Transverse colon (tissue), 4 donors: ENCODE measurements around the gene SERINC1. TPM values are rescaled to one million over a fixed set of nuclear protein-coding genes. Genes with fewer than 3 reads are reported as not detected.

ENCODE experiments used
- DNase-seq: peaks from one replicate; pipeline ENCODE4 v3.0.0-alpha.2; 2019
- H3K27ac ChIP-seq, 4 donors: fragments of 200-600 bp; sonication (generic); 2 replicates each; pipeline ENCODE4 v1.5.1; 2016 to 2018; ENCODE audit warnings: inconsistent platforms in 4 of 4
- H3K27me3 ChIP-seq: fragments of 200-600 bp; sonication (generic); 2 replicates; pipeline ENCODE4 v1.5.1; 2017; ENCODE audit warnings: inconsistent platforms
- H3K36me3 ChIP-seq, 4 donors: fragments of 200-600 bp; sonication (generic); 2 replicates each; pipeline ENCODE4 v1.5.1; 2017 to 2019; ENCODE audit warnings: inconsistent platforms in 4 of 4
- H3K4me1 ChIP-seq, 4 donors: fragments of 200-600 bp; sonication (generic); 2 replicates each; pipeline ENCODE4 v1.5.1; 2017 to 2020; ENCODE audit warnings: inconsistent platforms in 4 of 4
- H3K4me3 ChIP-seq, 4 donors: fragments of 200-600 bp; sonication (generic); 1 replicate in 1 of 4; 2 replicates in 3 of 4; pipeline versions ENCODE4 v1.5.1 to v1.6.1; 2017 to 2019; ENCODE audit warnings: inconsistent platforms in 4 of 4
- H3K9me3 ChIP-seq, 2 donors: fragments of 200-600 bp; sonication (generic); 2 replicates each; pipeline ENCODE4 v1.5.1; 2017 to 2019; ENCODE audit warnings: inconsistent platforms in 2 of 2
- CTCF ChIP-seq, 5 experiments: fragments of 200-600 bp in 3 of 5; fragments of 450-650 bp in 2 of 5; sonication (generic) in 3 of 5; IDR thresholded peaks; 1 replicate in 2 of 5; 2 replicates in 3 of 5; pipeline ENCODE4 v1.5.1; 2016 to 2017; ENCODE audit warnings: antibody characterized with exemption in 5 of 5, inconsistent platforms in 3 of 5, mild to moderate bottlenecking in 2 of 5, moderate library complexity in 1 of 5
- EP300 ChIP-seq: sonication (generic); formaldehyde crosslinking; IDR thresholded peaks from one replicate; pipeline ENCODE4 v1.6.1; 2017; ENCODE audit warnings: antibody characterized with exemption, low read depth
- POLR2A ChIP-seq: fragments of 450-650 bp; IDR thresholded peaks from one replicate; pipeline ENCODE4 v1.6.1; 2016; ENCODE audit warnings: antibody characterized with exemption, mild to moderate bottlenecking, moderate library complexity
- POLR2AphosphoS5 ChIP-seq, 3 donors: sonication (generic); formaldehyde crosslinking; IDR thresholded peaks; one replicate each; pipeline ENCODE4 v1.6.1; 2016; ENCODE audit warnings: antibody characterized with exemption in 3 of 3
- WGBS, 2 donors: methylation state at CpG; one replicate each; pipeline ENCODE4 v1.1.5; 2018; ENCODE audit warnings: low coverage in 1 of 2; 5-methylcytosine and 5-hydroxymethylcytosine counted together
- in situ Hi-C, 4 donors: fragments of 200-750 bp; cut with MboI; loops; one replicate each; pipeline versions ENCODE4 v1.15.0 to v1.15.1; 2017; ENCODE audit warnings: low sequenced_read_pairs in 3 of 4, low pct_ligation_motif_present in 1 of 4, low pct_unique_long_range_greater_than_20kb in 1 of 4
- intact Hi-C: fragments of 100-400 bp; cut with DNase I; formaldehyde crosslinking; loops from one replicate; pipeline ENCODE4 v1.15.1; 2023; ENCODE audit warnings: low total_unique reads
- total RNA-seq, 4 donors: library from RNA; depleted of rRNA; stranded (reverse); fragments of >200 nt; gene quantifications; one replicate each; pipeline ENCODE4 v1.1.0, GENCODE V29; 2016

Gene SERINC1
- total RNA-seq, 4 donors from 2014 or later, result 32.6 to 138 (median 87.0) TPM

DNA sequence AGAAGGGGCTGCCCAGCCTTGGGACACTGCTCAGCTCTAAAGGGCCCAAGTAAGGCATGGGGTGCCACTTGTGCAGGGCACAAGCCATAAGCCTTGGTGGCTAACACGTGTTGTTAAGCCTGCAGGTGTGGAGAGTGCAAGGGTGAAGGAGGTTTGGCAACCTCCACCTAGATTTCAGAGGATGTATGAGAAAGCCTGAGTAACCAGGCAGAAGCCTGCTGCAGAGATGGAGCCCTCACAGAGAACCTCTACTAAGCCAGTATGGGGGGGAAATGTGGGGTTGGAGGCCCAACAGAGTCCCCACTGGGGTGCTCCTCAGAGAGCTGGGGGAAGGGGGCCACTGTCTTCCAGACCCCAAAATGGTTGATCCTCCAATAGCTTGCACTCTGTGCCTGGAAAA is 32.6 kb downstream of the SERINC1 start:
- Histone ChIP-seq H3K4me1 (no peaks in the 10 kb centered on the region), H3K27ac (no peak overlapping the region), H3K27me3 (no peaks in the 10 kb centered on the region), H3K36me3 (peaks cover 0 to 41% (median 7%) of the 10 kb centered on the region in 4 donors), H3K4me3 (no peak overlapping the region), H3K9me3 (peaks cover 0 to 9% of the 10 kb centered on the region in 2 donors)
- in situ Hi-C loops (no loop called here), intact Hi-C loops (no loop called here)
- TF ChIP-seq EP300 (no peak), POLR2A (no peak), CTCF (IDR thresholded peaks at IDR 0.05) (no peak), POLR2AphosphoS5 (IDR thresholded peaks at IDR 0.05) (no peak)
- DNase-seq, result no peak
- WGBS, 2 donors, result 86 to 100% methylated on average over 1 of the region's 1 CpG

DNA sequence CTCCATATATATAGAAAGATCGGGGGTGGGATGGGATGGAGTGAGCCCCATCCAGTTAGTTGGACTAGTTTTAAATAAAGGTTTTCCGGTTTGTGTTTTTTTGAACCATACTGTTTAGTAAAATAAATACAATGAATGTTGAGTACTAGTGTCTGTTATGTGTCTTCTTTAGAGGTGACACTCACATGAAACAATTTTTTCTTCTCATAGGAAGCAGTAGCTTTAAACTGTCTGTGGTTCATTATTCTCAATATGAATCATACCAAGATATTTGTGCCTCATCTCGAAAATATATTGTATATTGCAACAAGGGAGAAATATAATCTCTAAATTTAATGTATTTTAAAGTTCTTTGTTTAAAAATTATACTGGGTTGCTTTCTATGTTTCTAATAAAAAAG is 38.8 kb downstream of the SERINC1 start:
- in situ Hi-C loops (no loop called here), intact Hi-C loops (no loop called here)
- no peak for DNase-seq
- no peaks in the 10 kb centered on the region for H3K4me1 ChIP-seq
- no peak overlapping the region for H3K4me3 ChIP-seq
- peaks cover 0 to 24% (median 11%) of the 10 kb centered on the region in 4 donors for H3K36me3 ChIP-seq
- 68 to 70% methylated on average over 3 of the region's 3 CpGs for WGBS, 2 donors
- H3K27ac ChIP-seq, result no peak overlapping the region
- H3K27me3 ChIP-seq, result no peaks in the 10 kb centered on the region
- TF ChIP-seq POLR2AphosphoS5 (IDR thresholded peaks at IDR 0.05), result no peak
- TF ChIP-seq EP300, result no peak
- TF ChIP-seq CTCF (IDR thresholded peaks at IDR 0.05), result no peak
- TF ChIP-seq POLR2A, result no peak
- no peaks in the 10 kb centered on the region for H3K9me3 ChIP-seq

DNA sequence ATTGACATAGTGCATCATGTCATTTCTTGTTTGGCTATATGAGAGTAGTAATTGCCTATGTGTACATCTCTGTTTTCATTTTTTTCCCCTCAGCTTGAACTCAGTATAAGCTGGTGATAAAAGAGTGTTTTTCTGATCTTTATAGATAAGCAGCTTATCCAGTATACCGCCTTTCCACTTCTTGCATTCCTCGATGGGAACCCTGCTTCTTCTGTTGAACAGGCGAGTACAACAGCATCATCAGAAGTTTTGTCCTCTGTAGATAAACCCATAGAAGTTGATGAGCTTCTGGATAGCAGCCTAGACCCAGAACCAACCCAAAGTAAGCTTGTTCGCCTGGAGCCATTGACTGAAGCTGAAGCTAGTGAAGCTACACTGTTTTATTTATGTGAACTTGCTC is 39.8 kb downstream of the SERINC1 start:
- H3K4me3 ChIP-seq, result no peak overlapping the region
- peaks cover 0 to 24% (median 11%) of the 10 kb centered on the region in 4 donors for H3K36me3 ChIP-seq
- no peaks in the 10 kb centered on the region for H3K4me1 ChIP-seq
- TF ChIP-seq EP300 (no peak), POLR2A (no peak), POLR2AphosphoS5 (IDR thresholded peaks at IDR 0.05) (no peak), CTCF (IDR thresholded peaks at IDR 0.05) (no peak)
- 86 to 96% methylated on average over 2 to 4 of the region's 4 CpGs for WGBS, 2 donors
- no peak for DNase-seq
- in situ Hi-C loops (no loop called here), intact Hi-C loops (no loop called here)
- H3K27me3 ChIP-seq, result no peaks in the 10 kb centered on the region
- no peak overlapping the region for H3K27ac ChIP-seq
- no peaks in the 10 kb centered on the region for H3K9me3 ChIP-seq

- in situ Hi-C loops, result no loop called here
- Histone ChIP-seq H3K27me3 (no peaks in the 10 kb centered on the region), H3K9me3 (no peaks in the 10 kb centered on the region), H3K36me3 (peaks cover 0 to 26% (median 10%) of the 10 kb centered on the region in 4 donors), H3K4me1 (no peaks in the 10 kb centered on the region), H3K27ac (no peak overlapping the region), H3K4me3 (no peak overlapping the region)
- no peak for DNase-seq
- TF ChIP-seq EP300 (no peak), POLR2AphosphoS5 (IDR thresholded peaks at IDR 0.05) (no peak), CTCF (IDR thresholded peaks at IDR 0.05) (no peak), POLR2A (no peak)
- intact Hi-C loops, result no loop called here
Observed at GRCh38 chr6:122429323-122429722, 42.3 kb downstream of the SERINC1 start.
